IMR-90 (cell line): Measurements from ENCODE around the gene DNASE2B.

Experiments used
- CEBPB ChIP-seq: IDR thresholded peaks from 2 replicates; pipeline ENCODE4 v1.6.1; 2012; ENCODE audit warnings: low read depth, low read length, improper control_type of control experiment
- CTCF ChIP-seq: conservative IDR thresholded peaks from 2 replicates; pipeline ENCODE4 v1.5.1; 2012; ENCODE audit warnings: mild to moderate bottlenecking, low read depth, low read length, improper control_type of control experiment
- MXI1 ChIP-seq: IDR thresholded peaks from 2 replicates; pipeline ENCODE4 v1.6.1; 2012; ENCODE audit warnings: low read depth, mild to moderate bottlenecking, low read length, moderate library complexity, borderline replicate concordance
- POLR2A ChIP-seq: IDR thresholded peaks from 2 replicates; pipeline ENCODE4 v1.6.1; 2012; ENCODE audit warnings: mild to moderate bottlenecking, low read depth, low read length
- RAD21 ChIP-seq: IDR thresholded peaks from 2 replicates; pipeline ENCODE4 v1.6.1; 2012; ENCODE audit warnings: low read length, improper control_type of control experiment

DNA sequence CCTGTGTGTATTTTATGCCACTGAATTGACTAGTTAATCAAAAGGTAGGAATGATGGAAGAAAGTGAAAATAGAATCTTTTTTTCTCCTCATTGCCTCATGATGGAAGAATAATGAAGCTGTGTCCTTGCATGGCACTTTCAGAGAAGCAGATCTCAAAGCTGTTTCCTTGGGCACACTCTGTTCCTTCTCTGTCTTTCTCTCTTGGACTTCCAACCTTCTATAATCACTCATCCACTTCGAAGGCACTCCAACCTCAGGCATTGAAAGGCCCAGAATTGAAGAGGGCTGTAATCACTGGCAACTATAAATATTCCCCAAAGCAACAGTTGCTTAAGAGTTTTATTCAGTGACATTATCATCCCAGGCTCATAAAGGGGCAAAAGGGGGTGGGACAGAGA lies 31.1 kb upstream of the DNASE2B start:
- TF ChIP-seq CTCF (no peak), MXI1 (no peak), CEBPB (no peak), RAD21 (no peak), POLR2A (no peak)
